Measurements from ENCODE around the gene PEPD.

Gene PEPD

DNA sequence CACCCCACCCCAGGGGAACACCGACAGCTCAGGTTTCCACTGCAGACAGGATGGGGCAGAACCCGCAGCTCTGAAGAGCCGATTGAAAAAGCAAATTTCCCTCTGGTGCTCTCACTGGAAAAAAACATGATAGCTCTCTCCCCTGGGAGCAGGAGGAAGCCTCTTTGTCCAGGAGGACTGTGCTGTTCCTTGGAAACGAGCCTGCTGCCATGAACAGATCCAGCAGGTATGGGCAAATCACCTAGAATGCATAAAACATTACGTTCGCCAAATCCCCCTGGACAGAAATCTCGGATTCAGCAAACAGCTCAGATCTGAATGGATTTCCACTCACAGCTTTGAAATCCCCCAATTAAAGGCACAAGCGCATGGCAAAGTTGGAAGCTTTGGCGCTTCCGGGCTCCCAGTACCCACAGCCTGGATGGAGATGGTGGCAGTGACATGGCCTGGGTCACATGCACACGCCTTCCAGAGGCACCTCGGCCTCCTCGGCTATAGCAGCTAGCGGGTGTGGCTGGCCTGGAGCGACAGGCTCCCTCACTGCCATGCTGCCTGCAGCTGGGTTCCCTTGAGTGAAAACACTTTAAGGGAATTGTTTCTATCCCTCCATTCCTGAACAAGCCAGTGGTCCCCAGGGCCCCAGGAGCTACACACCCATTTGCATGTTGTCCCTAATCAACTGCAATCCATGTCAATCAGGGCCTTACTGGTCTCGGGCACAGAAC lies 89.0 kb downstream of the PEPD start:
- TF ChIP-seq, protein P1, sequence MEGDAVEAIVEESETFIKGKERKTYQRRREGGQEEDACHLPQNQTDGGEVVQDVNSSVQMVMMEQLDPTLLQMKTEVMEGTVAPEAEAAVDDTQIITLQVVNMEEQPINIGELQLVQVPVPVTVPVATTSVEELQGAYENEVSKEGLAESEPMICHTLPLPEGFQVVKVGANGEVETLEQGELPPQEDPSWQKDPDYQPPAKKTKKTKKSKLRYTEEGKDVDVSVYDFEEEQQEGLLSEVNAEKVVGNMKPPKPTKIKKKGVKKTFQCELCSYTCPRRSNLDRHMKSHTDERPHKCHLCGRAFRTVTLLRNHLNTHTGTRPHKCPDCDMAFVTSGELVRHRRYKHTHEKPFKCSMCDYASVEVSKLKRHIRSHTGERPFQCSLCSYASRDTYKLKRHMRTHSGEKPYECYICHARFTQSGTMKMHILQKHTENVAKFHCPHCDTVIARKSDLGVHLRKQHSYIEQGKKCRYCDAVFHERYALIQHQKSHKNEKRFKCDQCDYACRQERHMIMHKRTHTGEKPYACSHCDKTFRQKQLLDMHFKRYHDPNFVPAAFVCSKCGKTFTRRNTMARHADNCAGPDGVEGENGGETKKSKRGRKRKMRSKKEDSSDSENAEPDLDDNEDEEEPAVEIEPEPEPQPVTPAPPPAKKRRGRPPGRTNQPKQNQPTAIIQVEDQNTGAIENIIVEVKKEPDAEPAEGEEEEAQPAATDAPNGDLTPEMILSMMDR (conservative IDR thresholded peaks at IDR 0.05; ENCODE audit: low read depth), result no peak
- H3K27ac ChIP-seq, result no peak overlapping the region
- CTCF ChIA-PET, result interaction anchor here (0.5 to 1.6 kb wide), 6 partner anchors 10 to 1069 kb away, joined by 3 to 13 read pairs (median 4); no protein-coding TSS in a partner anchor
- DNase-seq (ENCODE audit: low spot score), result no peak
- POLR2A ChIA-PET (ENCODE audit: low non-redundant PET), result no interaction called here

DNA sequence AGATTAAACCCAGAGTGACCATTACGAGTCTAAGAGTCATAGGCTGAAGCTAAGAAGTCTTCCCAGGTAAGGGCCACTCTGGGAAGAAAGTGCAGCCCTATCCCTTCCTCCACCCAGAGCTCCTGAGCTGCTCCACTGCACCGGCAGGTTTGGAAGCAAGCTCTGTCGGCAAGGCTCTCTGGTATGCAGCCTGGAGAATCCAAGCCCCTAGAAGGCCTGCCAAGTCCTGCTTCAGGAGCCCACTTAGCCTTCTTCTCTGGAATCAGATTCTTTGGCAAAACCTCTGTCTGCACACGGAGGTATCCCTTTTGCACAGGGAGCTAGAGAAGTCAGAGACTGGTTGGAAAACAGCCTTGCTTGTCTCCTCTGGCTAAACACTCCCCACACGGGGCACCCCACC lies 89.6 kb downstream of the PEPD start:
- H3K27ac ChIP-seq, result no peak overlapping the region
- POLR2A ChIA-PET (ENCODE audit: low non-redundant PET), result no interaction called here
- TF ChIP-seq, protein P1 (conservative IDR thresholded peaks at IDR 0.05; ENCODE audit: low read depth), result no peak
- CTCF ChIA-PET, result interaction anchor here (0.7 to 1.6 kb wide), 4 partner anchors 25 to 1028 kb away, joined by 3 to 13 read pairs (median 4); no protein-coding TSS in a partner anchor
- DNase-seq (ENCODE audit: low spot score), result no peak

DNA sequence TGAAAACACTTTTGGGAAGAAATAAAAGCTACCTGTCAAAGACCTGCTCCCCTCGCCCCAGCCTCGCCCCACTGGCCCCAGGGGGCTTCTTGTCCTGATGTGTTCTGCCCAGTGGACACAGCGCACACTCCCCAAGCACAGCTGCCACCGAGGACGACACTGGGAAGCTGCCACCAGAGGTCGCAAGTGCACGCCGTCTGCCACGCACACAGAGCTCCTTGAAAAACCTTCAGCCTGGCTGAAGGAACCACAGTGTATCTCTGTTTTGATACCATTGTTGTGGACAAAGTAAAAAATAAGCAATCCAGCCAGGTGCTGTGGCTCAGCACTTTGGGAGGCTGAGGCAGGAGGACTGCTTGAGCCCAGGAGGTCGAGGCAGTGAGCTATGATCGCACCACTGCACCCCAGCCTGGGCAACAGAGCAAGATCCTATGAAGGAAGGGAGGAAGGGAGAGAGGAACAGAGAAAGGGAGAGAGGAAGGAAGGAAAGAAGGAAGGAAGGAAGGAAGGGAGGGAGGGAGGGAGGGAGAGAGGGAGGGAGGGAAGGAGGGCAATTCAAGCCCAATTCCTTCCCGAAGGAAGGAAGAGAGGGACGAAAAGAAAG lies 90.8 kb downstream of the PEPD start:
- POLR2A ChIA-PET (ENCODE audit: low non-redundant PET), result no interaction called here
- TF ChIP-seq, protein P1 (conservative IDR thresholded peaks at IDR 0.05; ENCODE audit: low read depth), result peak; percentile 86
- peak; percentile 66 for DNase-seq (ENCODE audit: low spot score)
- CTCF ChIA-PET, result interaction anchor here (0.5 to 1.5 kb wide), 18 partner anchors 9 to 1427 kb away, joined by 3 to 54 read pairs (median 3); no protein-coding TSS in a partner anchor
- no peak overlapping the region for H3K27ac ChIP-seq

DNA sequence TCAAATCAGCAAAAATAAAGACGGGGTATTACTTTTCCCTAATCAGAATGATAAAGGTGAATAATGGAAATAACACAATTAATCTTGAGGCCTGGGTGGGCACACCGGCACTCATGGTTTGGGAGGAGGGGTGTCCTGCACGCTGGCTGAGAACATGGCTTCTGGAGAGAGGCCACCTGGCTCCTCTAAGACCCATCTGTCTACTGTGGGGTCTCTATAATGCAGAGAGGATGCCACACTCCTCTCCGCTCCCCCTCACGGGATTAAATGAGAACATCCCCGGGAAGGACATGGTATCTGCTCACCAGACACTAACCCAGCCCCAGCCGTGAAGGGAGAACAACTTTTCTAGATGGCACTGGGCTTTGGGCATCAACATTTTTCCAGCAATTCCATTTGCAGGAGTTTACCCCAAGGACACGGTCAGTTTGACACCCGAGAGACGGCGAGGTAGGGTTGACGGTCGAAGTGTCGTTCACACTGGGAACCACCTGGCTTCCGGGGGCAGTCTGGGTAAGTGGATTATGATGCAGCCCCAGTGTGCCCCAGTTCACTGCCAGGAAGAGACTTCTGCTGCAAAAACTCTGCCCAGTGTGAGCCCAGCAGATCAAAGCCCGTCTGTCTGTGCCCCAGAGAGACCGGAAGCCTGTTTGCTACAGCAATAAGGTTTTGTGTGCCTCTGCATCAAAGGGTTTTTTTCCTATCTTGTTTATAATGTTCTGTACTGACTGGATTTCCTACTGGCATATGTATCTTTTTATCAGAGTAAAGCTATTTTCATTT lies 91.5 kb downstream of the PEPD start:
- H3K27ac ChIP-seq, result no peak overlapping the region
- POLR2A ChIA-PET (ENCODE audit: low non-redundant PET), result no interaction called here
- CTCF ChIA-PET, result interaction anchor here (0.6 to 1.5 kb wide), 15 partner anchors 9 to 1427 kb away, joined by 3 to 54 read pairs (median 4); no protein-coding TSS in a partner anchor

DNA sequence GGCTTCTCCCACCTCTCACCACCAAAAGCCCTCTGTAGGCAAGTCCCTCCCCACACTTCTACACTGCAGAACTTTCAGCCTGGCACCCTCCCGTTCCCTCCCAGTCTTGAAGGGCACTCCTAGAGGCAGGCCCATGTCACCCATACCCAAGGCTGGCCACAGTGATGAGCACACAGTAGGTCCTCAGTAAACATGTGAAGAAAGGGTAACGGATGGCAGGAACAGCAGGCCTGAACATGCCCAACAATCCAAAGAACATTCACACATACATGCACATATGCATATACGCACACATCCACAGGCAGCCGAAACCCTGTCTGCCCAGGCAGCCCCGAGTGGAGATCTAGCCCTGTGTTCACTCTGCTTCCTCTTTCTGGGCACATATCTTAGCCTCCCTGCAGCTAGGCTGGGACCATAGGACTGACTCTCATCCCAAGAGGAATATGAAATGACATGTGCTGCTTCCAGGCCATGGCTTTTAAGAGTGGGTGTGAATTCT lies 92.9 kb downstream of the PEPD start:
- CTCF ChIA-PET, result no interaction called here
- no peak for DNase-seq (ENCODE audit: low spot score)
- H3K27ac ChIP-seq, result no peak overlapping the region
- TF ChIP-seq, protein P1 (conservative IDR thresholded peaks at IDR 0.05; ENCODE audit: low read depth), result no peak
- POLR2A ChIA-PET (ENCODE audit: low non-redundant PET), result no interaction called here

More for the DNA sequence above, 91.5 kb downstream of the PEPD start:
- TF ChIP-seq, protein P1 (conservative IDR thresholded peaks at IDR 0.05; ENCODE audit: low read depth), result no peak
- DNase-seq (ENCODE audit: low spot score), result no peak
